Spleen (tissue), 11 donors: Measurements from ENCODE around the gene ERICH6. TPM values are rescaled to one million over a fixed set of nuclear protein-coding genes. Genes with fewer than 3 reads are reported as not detected.
A peak's percentile ranks its signal among the peaks of the same experiment; 100 is the strongest.

Experiments used
- DNase-seq: peaks from one replicate; pipeline ENCODE4 v3.0.0-alpha.2; 2020
- H3K27ac ChIP-seq, 8 donors: fragments of 200-600 bp; sonication (generic) in 7 of 8; 1 replicate in 4 of 8; 2 replicates in 4 of 8; pipeline versions ENCODE4 v1.5.0 to v1.8.0; 2016 to 2021; ENCODE audit warnings: inconsistent platforms in 4 of 8, mild to moderate bottlenecking in 4 of 8, moderate library complexity in 1 of 8
- H3K27me3 ChIP-seq, 7 donors: fragments of 200-600 bp; sonication (generic) in 6 of 7; replicated peaks in 1 of 7; 1 replicate in 4 of 7; 2 replicates in 3 of 7; pipeline versions ENCODE4 v1.5.0 to v1.8.0; 2016 to 2021; ENCODE audit warnings: inconsistent platforms in 3 of 7, mild to moderate bottlenecking in 1 of 7
- H3K36me3 ChIP-seq, 6 donors: fragments of 200-600 bp; sonication (generic) in 5 of 6; 1 replicate in 4 of 6; 2 replicates in 2 of 6; pipeline versions ENCODE4 v1.5.0 to v1.8.0; 2016 to 2021; ENCODE audit warnings: inconsistent platforms in 2 of 6
- H3K4me1 ChIP-seq, 6 donors: fragments of 200-600 bp; sonication (generic) in 5 of 6; 1 replicate in 3 of 6; 2 replicates in 3 of 6; pipeline versions ENCODE4 v1.5.0 to v1.8.0; 2016 to 2021; ENCODE audit warnings: inconsistent platforms in 3 of 6
- H3K4me3 ChIP-seq, 8 donors: fragments of 200-600 bp; sonication (generic) in 7 of 8; 1 replicate in 4 of 8; 2 replicates in 4 of 8; pipeline versions ENCODE4 v1.5.0 to v1.8.0; 2016 to 2021; ENCODE audit warnings: inconsistent platforms in 4 of 8, mild to moderate bottlenecking in 4 of 8, moderate library complexity in 2 of 8
- H3K9me3 ChIP-seq, 8 donors: fragments of 200-600 bp; sonication (generic) in 7 of 8; 1 replicate in 4 of 8; 2 replicates in 4 of 8; pipeline versions ENCODE4 v1.5.0 to v1.8.0; 2016 to 2021; ENCODE audit warnings: inconsistent platforms in 4 of 8
- POLR2A ChIP-seq, 3 donors: fragments of 450-650 bp; IDR thresholded peaks; one replicate each; pipeline ENCODE4 v1.5.1; 2017; ENCODE audit warnings: antibody characterized with exemption in 3 of 3, mild to moderate bottlenecking in 1 of 3
- POLR2AphosphoS5 ChIP-seq, 3 donors: sonication (generic); formaldehyde crosslinking; IDR thresholded peaks; one replicate each; pipeline ENCODE4 v1.5.1; 2017; ENCODE audit warnings: antibody characterized with exemption in 3 of 3
- WGBS, 5 donors: extraction: QIAGEN DNeasy Blood & Tissue Kit in 3 of 5; methylation state at CpG; one replicate each; pipeline versions ENCODE4 v1.1.5 to v1.1.7; 2013 to 2018; 5-methylcytosine and 5-hydroxymethylcytosine counted together
- intact Hi-C: fragments of 100-400 bp; cut with DNase I; formaldehyde crosslinking; loops from one replicate; pipeline ENCODE4 v1.15.0; 2023; ENCODE audit warnings: low total_unique reads
- polyA plus RNA-seq, 3 donors: library from polyadenylated mRNA; stranded (reverse); fragments of 200-250 nt; gene quantifications; one replicate each; pipeline ENCODE4 v1.2.1, GENCODE V29; 2013
- total RNA-seq, 7 donors: library from RNA; depleted of rRNA in 3 of 7; stranded (reverse); fragments of >200 nt in 3 of 7; fragmentation: NEBNext Ultra II Directional in 4 of 7; extraction: Animal tissue kit (Norgen Biotek cat#: 25700) in 4 of 7; gene quantifications; one replicate each; pipeline versions ENCODE4 v1.1.0 to v1.2.1, GENCODE V29; 2016 to 2021
- TF ChIP-seq, protein P1 (sequence below), 11 experiments: fragments of 200-600 bp in 7 of 11; fragments of 450-650 bp in 4 of 11; sonication (generic) in 4 of 11; IDR thresholded peaks in 8 of 11; conservative IDR thresholded peaks in 3 of 11; 1 replicate in 7 of 11; 2 replicates in 4 of 11; pipeline versions ENCODE4 v1.4.0 to v1.8.0; 2016 to 2021; ENCODE audit warnings: antibody characterized with exemption in 11 of 11, inconsistent platforms in 4 of 11, mild to moderate bottlenecking in 1 of 11
- donor health status: healthy with polysubstance abuse.
- donor health status: DM: no; HTN: no; CAD: no; lungs with moderate emphysema.
- donor health status: DM: no; HTN: no; CAD: no.
- donor health status: Bipolar disorder and iron deficiency.
- donor health status: healthy.
- donor health status: DM: no; HTN: no; CAD: no.
- donor health status: DM: yes; HTN: yes; CAD: no.

Gene ERICH6
- total and polyA plus RNA-seq, 10 donors: not detected

DNA sequence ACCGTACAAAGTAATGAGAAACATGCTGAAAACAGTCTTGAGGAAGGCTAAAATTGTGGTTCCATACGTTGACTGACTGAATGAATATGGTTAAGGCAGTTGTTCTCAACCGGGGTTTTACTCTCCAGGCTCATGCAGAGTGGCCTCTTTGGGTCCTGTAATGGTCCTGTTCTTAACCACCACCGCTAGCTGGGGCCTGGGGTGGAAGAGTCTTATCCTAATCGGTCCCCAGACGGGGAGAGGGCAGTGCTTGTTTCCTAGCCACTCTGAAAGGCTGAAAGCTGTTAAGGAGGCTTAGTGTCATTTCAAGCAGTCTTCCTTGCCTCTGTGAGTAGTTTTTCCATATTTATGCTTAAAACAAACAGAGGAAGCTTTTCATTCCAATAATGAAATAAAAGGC lies 68.6 kb downstream of the ERICH6 start:
- Histone ChIP-seq H3K4me3 (no peak overlapping the region), H3K9me3 (no peaks in the 10 kb centered on the region), H3K4me1 (peaks cover 3 to 21% (median 17%) of the 10 kb centered on the region in 6 donors), H3K27ac (peak overlapping the region in 7 of 8 donors; percentile 43 to 77 (median 58)), H3K36me3 (peaks cover 0 to 27% (median 7%) of the 10 kb centered on the region in 6 donors), H3K27me3 (no peaks in the 10 kb centered on the region)
- intact Hi-C loops: no loop called here
- no peak for DNase-seq
- TF ChIP-seq POLR2AphosphoS5 (IDR thresholded peaks at IDR 0.05): no peak
- TF ChIP-seq, protein P1, sequence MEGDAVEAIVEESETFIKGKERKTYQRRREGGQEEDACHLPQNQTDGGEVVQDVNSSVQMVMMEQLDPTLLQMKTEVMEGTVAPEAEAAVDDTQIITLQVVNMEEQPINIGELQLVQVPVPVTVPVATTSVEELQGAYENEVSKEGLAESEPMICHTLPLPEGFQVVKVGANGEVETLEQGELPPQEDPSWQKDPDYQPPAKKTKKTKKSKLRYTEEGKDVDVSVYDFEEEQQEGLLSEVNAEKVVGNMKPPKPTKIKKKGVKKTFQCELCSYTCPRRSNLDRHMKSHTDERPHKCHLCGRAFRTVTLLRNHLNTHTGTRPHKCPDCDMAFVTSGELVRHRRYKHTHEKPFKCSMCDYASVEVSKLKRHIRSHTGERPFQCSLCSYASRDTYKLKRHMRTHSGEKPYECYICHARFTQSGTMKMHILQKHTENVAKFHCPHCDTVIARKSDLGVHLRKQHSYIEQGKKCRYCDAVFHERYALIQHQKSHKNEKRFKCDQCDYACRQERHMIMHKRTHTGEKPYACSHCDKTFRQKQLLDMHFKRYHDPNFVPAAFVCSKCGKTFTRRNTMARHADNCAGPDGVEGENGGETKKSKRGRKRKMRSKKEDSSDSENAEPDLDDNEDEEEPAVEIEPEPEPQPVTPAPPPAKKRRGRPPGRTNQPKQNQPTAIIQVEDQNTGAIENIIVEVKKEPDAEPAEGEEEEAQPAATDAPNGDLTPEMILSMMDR (IDR thresholded peaks at IDR 0.05 in 8 of 11, conservative IDR thresholded peaks at IDR 0.05 in 3 of 11): no peak
- no peak for TF ChIP-seq POLR2A (IDR thresholded peaks at IDR 0.05)
- 68 to 84% (median 77%) methylated on average over 6 of the region's 6 CpGs for WGBS, 5 donors

GRCh38 chr3:150631515-150632221 lies 72.1 kb downstream of the ERICH6 start:
- Histone ChIP-seq H3K4me1 (peaks cover 3 to 20% (median 17%) of the 10 kb centered on the region in 6 donors), H3K27ac (no peak overlapping the region), H3K9me3 (no peaks in the 10 kb centered on the region), H3K36me3 (peaks cover 2 to 61% (median 30%) of the 10 kb centered on the region in 6 donors), H3K27me3 (no peaks in the 10 kb centered on the region), H3K4me3 (no peak overlapping the region)
- intact Hi-C loops: no loop called here
- 90 to 96% (median 94%) methylated on average over 7 of the region's 7 CpGs for WGBS, 5 donors
- no peak for DNase-seq
- TF ChIP-seq POLR2A (IDR thresholded peaks at IDR 0.05) (no peak), POLR2AphosphoS5 (IDR thresholded peaks at IDR 0.05) (peak in 1 of 3 donors; percentile 45)
- TF ChIP-seq, protein P1 (IDR thresholded peaks at IDR 0.05 in 8 of 11, conservative IDR thresholded peaks at IDR 0.05 in 3 of 11): no peak

DNA sequence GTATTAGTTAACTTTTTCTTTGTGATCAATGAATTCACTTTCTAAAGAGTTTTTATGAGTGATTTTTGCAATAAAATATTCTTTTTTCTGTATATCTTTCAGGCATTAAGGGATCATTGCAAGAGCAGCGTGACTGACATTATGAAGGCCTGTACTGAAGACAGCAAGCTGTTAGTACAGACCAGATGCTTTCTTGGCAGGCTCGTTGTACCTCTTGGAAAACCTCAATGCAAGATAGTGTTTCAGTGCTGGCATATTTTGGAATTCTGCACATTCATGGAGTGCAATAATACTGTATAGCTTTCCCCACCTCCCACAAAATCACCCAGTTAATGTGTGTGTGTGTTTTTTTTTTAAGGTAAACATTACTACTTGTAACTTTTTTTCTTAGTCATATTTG lies 76.2 kb downstream of the ERICH6 start:
- no peak overlapping the region for H3K4me3 ChIP-seq
- intact Hi-C loops: no loop called here
- no peak for TF ChIP-seq POLR2AphosphoS5 (IDR thresholded peaks at IDR 0.05)
- H3K27me3 ChIP-seq: no peaks in the 10 kb centered on the region
- peaks cover 4 to 94% (median 50%) of the 10 kb centered on the region in 6 donors for H3K36me3 ChIP-seq
- DNase-seq: no peak
- 93 to 100% (median 95%) methylated on average over 2 of the region's 2 CpGs for WGBS, 5 donors
- peaks cover 0 to 17% (median 0%) of the 10 kb centered on the region in 6 donors for H3K4me1 ChIP-seq
- no peak overlapping the region for H3K27ac ChIP-seq
- no peaks in the 10 kb centered on the region for H3K9me3 ChIP-seq

DNA sequence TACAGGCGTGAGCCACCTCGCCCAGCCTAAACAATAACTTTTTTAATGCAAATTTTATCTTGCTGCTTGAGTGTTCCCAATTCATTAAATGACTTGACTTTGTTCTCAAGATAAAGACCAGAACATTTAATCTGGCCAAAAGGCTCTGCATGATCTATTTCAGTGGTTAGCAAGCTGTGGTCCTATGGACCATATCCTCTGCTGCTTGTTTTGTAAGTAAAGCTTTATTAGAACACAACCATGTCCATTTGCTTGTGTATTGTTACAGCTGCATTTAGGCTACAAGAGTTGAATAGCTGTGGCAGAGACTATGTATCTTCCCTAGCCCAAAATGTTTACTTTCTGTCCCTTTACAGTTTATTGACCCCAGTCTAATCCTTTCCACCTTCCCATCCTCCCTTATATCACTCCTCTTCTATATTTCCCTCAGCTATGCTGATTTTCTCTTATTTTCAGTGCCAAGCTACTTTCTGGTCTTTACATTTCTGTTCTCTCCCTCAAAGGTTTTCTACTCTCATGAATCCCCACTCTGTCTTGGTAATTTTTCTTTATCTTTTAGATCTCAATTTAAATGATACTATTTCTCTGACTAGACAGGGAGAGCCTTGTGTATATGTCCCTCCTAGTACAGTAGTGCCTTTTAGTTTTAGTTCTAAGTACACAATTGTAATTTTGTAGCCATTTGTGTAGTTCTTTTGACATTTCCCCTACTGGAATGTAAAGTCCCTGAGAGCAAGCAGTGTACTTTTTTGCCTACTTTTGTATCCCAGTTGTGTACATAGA lies 77.4 kb downstream of the ERICH6 start:
- Histone ChIP-seq H3K4me1 (peaks cover 0 to 29% (median 7%) of the 10 kb centered on the region in 6 donors), H3K4me3 (no peak overlapping the region), H3K27me3 (no peaks in the 10 kb centered on the region), H3K27ac (no peak overlapping the region), H3K9me3 (no peaks in the 10 kb centered on the region), H3K36me3 (peaks cover 4 to 86% (median 50%) of the 10 kb centered on the region in 6 donors)
- WGBS, 5 donors: 95 to 100% (median 98%) methylated on average over 2 of the region's 2 CpGs
- intact Hi-C loops: no loop called here
- TF ChIP-seq POLR2AphosphoS5 (IDR thresholded peaks at IDR 0.05) (no peak), POLR2A (IDR thresholded peaks at IDR 0.05) (no peak)
- TF ChIP-seq, protein P1 (IDR thresholded peaks at IDR 0.05 in 8 of 11, conservative IDR thresholded peaks at IDR 0.05 in 3 of 11): no peak
- no peak for DNase-seq
